Ramos (cell line): Measurements from ENCODE around the gene PRPF31.

Experiments used
- in situ Hi-C: fragments of 300-500 bp; cut with MboI; formaldehyde crosslinking; loops from one replicate; pipeline ENCODE4 v1.14.3; 2022; ENCODE audit warnings: low sequenced_read_pairs; ENCODE audit not compliant: unreplicated experiment

The PRPF31 gene

GRCh38 chr19:54106716-54107115 lies 8.8 kb upstream of the PRPF31 start:
- in situ Hi-C loops, result no loop called here

- in situ Hi-C loops, result no loop called here
These were observed 7.6 kb upstream of the PRPF31 start for GRCh38 chr19:54107876-54108490.

GRCh38 chr19:54108496-54108895 lies 7.1 kb upstream of the PRPF31 start:
- in situ Hi-C loops, result no loop called here

- in situ Hi-C loops, result no loop called here
These were observed 5.9 kb upstream of the PRPF31 start for GRCh38 chr19:54109651-54110050.

- in situ Hi-C loops, result no loop called here
These were observed 1.0 kb upstream of the PRPF31 start for GRCh38 chr19:54114340-54115108.

GRCh38 chr19:54121259-54121658 lies 5.7 kb downstream of the PRPF31 start:
- in situ Hi-C loops, result no loop called here

- in situ Hi-C loops, result no loop called here
These were observed 8.1 kb downstream of the PRPF31 start for GRCh38 chr19:54123682-54124081.

GRCh38 chr19:54124393-54124792 lies 8.8 kb downstream of the PRPF31 start:
- in situ Hi-C loops, result no loop called here

- in situ Hi-C loops, result no loop called here
These were observed 10.2 kb downstream of the PRPF31 start for GRCh38 chr19:54125713-54126112.

GRCh38 chr19:54127688-54128440 lies 12.3 kb downstream of the PRPF31 start:
- in situ Hi-C loops, result no loop called here

- in situ Hi-C loops, result no loop called here
These were observed 12.8 kb downstream of the PRPF31 start for GRCh38 chr19:54128441-54128725.

GRCh38 chr19:54128796-54129616 lies 13.5 kb downstream of the PRPF31 start:
- in situ Hi-C loops, result no loop called here

GRCh38 chr19:54129617-54129996 lies 14.1 kb downstream of the PRPF31 start:
- in situ Hi-C loops, result no loop called here

- in situ Hi-C loops, result no loop called here
These were observed 17.9 kb downstream of the PRPF31 start for GRCh38 chr19:54133312-54133956.

- in situ Hi-C loops, result no loop called here
These were observed 18.5 kb downstream of the PRPF31 start for GRCh38 chr19:54133957-54134590.

- in situ Hi-C loops, result no loop called here
These were observed 20.7 kb downstream of the PRPF31 start for GRCh38 chr19:54136086-54136863.

- in situ Hi-C loops, result no loop called here
These were observed 21.5 kb downstream of the PRPF31 start for GRCh38 chr19:54136864-54137698.
